BLaER1 treated with 17β-estradiol and CSF1 and Interleukin-3, amounts not matched to agents 10 nM and 100 nM (cell line): ENCODE data around the gene SIAH3.

Experiments
- H3K27ac ChIP-seq, 11 experiments: shearing (Covaris generic); formaldehyde crosslinking; 2 replicates each; pipeline ENCODE4 v1.8.1; 2022
- H3K27me3 ChIP-seq, 11 experiments: shearing (Covaris generic); formaldehyde crosslinking; 2 replicates each; pipeline ENCODE4 v1.8.1; 2022
- H3K36me3 ChIP-seq, 11 experiments: shearing (Covaris generic); formaldehyde crosslinking; 2 replicates each; pipeline ENCODE4 v1.8.1; 2022
- H3K4me1 ChIP-seq, 10 experiments: shearing (Covaris generic); formaldehyde crosslinking; 2 replicates each; pipeline ENCODE4 v1.8.1; 2022
- H3K4me2 ChIP-seq, 11 experiments: shearing (Covaris generic); formaldehyde crosslinking; 2 replicates each; pipeline ENCODE4 v1.8.1; 2022
- H3K4me3 ChIP-seq, 10 experiments: shearing (Covaris generic); formaldehyde crosslinking; 2 replicates each; pipeline ENCODE4 v1.8.1; 2022
- H3K9ac ChIP-seq, 11 experiments: shearing (Covaris generic); formaldehyde crosslinking; 2 replicates each; pipeline ENCODE4 v1.8.1; 2022
- H3K9me3 ChIP-seq, 11 experiments: shearing (Covaris generic); formaldehyde crosslinking; replicated peaks in 1 of 11; 2 replicates each; pipeline ENCODE4 v1.8.1; 2022
- H4K20me1 ChIP-seq, 11 experiments: shearing (Covaris generic); formaldehyde crosslinking; 2 replicates each; pipeline ENCODE4 v1.8.1; 2022
- Cebpa-rat ChIP-seq, 11 experiments: shearing (Covaris generic); IDR thresholded peaks; 2 replicates each; pipeline ENCODE4 v1.8.1; 2022

Gene SIAH3, protein sequence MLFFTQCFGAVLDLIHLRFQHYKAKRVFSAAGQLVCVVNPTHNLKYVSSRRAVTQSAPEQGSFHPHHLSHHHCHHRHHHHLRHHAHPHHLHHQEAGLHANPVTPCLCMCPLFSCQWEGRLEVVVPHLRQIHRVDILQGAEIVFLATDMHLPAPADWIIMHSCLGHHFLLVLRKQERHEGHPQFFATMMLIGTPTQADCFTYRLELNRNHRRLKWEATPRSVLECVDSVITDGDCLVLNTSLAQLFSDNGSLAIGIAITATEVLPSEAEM

DNA sequence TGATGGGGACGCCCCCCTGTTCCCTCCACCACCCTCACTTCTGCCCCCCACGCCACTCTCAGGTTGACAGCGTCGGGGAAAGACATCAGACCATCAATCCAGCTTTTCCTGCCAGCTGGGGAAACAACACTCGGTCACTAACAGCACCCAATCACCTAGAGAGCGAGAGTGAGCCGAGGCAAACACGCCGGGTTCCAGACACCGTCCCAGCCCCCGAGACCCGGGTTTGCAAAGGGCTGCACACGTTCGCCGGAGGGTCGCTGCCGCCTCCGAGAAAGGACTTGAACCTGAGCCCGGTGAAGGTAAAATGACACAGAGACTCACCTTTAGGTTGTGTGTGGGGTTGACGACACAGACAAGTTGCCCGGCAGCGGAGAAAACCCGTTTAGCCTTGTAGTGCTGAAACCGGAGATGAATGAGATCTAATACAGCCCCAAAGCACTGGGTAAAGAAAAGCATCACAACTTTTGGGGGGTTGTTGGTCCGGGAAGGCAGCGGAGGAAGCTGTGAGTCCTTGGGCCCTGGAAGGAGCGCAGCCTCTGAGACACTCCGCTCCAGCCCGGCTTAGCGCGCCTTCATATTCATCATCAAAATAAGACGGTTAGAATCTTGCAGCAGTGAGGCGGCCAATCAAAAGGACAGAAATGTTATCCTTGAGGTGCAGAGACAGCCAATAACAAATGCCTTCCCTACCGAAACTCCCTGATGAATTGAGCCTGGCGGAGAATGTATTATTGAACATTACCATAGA lies at the start of gene SIAH3:
TSS of gene SIAH3 (minus strand) at position 583 of the 751 bp plus-strand sequence. CDS start at position 459, 124 bp downstream.
- Histone ChIP-seq H3K9ac (peak within 1 kb of the TSS in 7 of 11 experiments; percentile 24 to 66 (median 62); a peak in 12 of 22 replicates), H4K20me1 (no peaks in the 10 kb centered on the region), H3K9me3 (peaks cover 0 to 19% (median 15%) of the 10 kb centered on the region in 11 experiments; a peak in 15 of 22 replicates), H3K27ac (peak within 1 kb of the TSS in 8 of 11 experiments; percentile 14 to 81 (median 62); a peak in 13 of 22 replicates), H3K27me3 (peaks cover 0 to 6% (median 0%) of the 10 kb centered on the region in 11 experiments; a peak in 1 of 22 replicates), H3K4me1 (peaks cover 45 to 53% (median 49%) of the 10 kb centered on the region in 10 experiments), H3K4me2 (peak within 1 kb of the TSS; percentile 69 to 98 (median 83)), H3K36me3 (no peaks in the 10 kb centered on the region), H3K4me3 (peak within 1 kb of the TSS in 7 of 10 experiments; percentile 14 to 58 (median 37); a peak in 11 of 20 replicates)
- no peak for TF ChIP-seq Cebpa-rat (IDR thresholded peaks at IDR 0.05)

- Histone ChIP-seq H3K9me3 (peaks cover 0 to 8% (median 0%) of the 10 kb centered on the region in 11 experiments; a peak in 1 of 22 replicates), H3K9ac (no peak overlapping the region), H3K4me1 (no peaks in the 10 kb centered on the region), H3K36me3 (no peaks in the 10 kb centered on the region), H3K27me3 (no peaks in the 10 kb centered on the region), H3K4me3 (no peak overlapping the region), H3K27ac (no peak overlapping the region), H4K20me1 (no peaks in the 10 kb centered on the region), H3K4me2 (no peak overlapping the region)
- TF ChIP-seq Cebpa-rat (IDR thresholded peaks at IDR 0.05): no peak
Observed at GRCh38 chr13:45899406-45899805, 47.9 kb upstream of the SIAH3 start.

- Histone ChIP-seq H3K27me3 (no peaks in the 10 kb centered on the region), H3K9me3 (peaks cover 0 to 8% (median 0%) of the 10 kb centered on the region in 11 experiments; a peak in 1 of 22 replicates), H3K9ac (no peak overlapping the region), H3K4me1 (no peaks in the 10 kb centered on the region), H3K27ac (no peak overlapping the region), H3K36me3 (no peaks in the 10 kb centered on the region), H3K4me3 (no peak overlapping the region), H3K4me2 (no peak overlapping the region), H4K20me1 (no peaks in the 10 kb centered on the region)
- no peak for TF ChIP-seq Cebpa-rat (IDR thresholded peaks at IDR 0.05)
Observed at GRCh38 chr13:45897562-45897961, 46.0 kb upstream of the SIAH3 start.

GRCh38 chr13:45896285-45896684 lies 44.7 kb upstream of the SIAH3 start:
- Histone ChIP-seq H3K9me3 (peaks cover 0 to 8% (median 0%) of the 10 kb centered on the region in 11 experiments; a peak in 1 of 22 replicates), H3K4me3 (no peak overlapping the region), H3K4me2 (no peak overlapping the region), H3K27ac (no peak overlapping the region), H3K4me1 (no peaks in the 10 kb centered on the region), H3K27me3 (no peaks in the 10 kb centered on the region), H3K9ac (no peak overlapping the region), H3K36me3 (no peaks in the 10 kb centered on the region), H4K20me1 (no peaks in the 10 kb centered on the region)
- no peak for TF ChIP-seq Cebpa-rat (IDR thresholded peaks at IDR 0.05)

DNA sequence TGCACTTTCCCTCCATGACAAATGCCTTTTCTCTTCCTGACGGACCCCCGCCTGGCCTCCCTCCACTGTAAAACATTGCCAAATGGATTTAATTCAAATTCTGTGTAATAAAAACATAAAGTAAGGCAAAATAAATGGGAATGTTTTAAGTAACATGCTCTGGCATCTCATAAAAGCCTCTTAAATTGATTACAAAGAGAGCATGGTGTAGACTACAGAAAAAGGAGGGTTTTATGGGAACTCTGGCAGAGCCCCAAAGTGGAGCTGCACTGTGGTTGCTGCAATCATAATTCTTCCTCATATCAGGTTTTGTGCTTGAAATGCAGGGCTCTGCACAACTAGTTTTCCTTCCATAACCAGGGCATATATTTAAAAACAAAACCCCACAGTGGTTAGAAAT lies 44.3 kb upstream of the SIAH3 start:
- Histone ChIP-seq H3K27ac (no peak overlapping the region), H3K4me2 (no peak overlapping the region), H3K4me1 (no peaks in the 10 kb centered on the region), H3K36me3 (no peaks in the 10 kb centered on the region), H3K9me3 (peaks cover 0 to 8% (median 0%) of the 10 kb centered on the region in 11 experiments; a peak in 1 of 22 replicates), H3K4me3 (no peak overlapping the region), H4K20me1 (no peaks in the 10 kb centered on the region), H3K27me3 (no peaks in the 10 kb centered on the region), H3K9ac (no peak overlapping the region)
- no peak for TF ChIP-seq Cebpa-rat (IDR thresholded peaks at IDR 0.05)

GRCh38 chr13:45892513-45892912 lies 41.0 kb upstream of the SIAH3 start:
- H3K27me3 ChIP-seq: no peaks in the 10 kb centered on the region
- H3K27ac ChIP-seq: no peak overlapping the region
- TF ChIP-seq Cebpa-rat (IDR thresholded peaks at IDR 0.05): no peak
- no peak overlapping the region for H3K4me3 ChIP-seq
- no peak overlapping the region for H3K4me2 ChIP-seq
- no peak overlapping the region for H3K9ac ChIP-seq
- peaks cover 0 to 8% (median 0%) of the 10 kb centered on the region in 11 experiments; a peak in 1 of 22 replicates for H3K9me3 ChIP-seq
- no peaks in the 10 kb centered on the region for H3K36me3 ChIP-seq
- H3K4me1 ChIP-seq: no peaks in the 10 kb centered on the region
- H4K20me1 ChIP-seq: no peaks in the 10 kb centered on the region

DNA sequence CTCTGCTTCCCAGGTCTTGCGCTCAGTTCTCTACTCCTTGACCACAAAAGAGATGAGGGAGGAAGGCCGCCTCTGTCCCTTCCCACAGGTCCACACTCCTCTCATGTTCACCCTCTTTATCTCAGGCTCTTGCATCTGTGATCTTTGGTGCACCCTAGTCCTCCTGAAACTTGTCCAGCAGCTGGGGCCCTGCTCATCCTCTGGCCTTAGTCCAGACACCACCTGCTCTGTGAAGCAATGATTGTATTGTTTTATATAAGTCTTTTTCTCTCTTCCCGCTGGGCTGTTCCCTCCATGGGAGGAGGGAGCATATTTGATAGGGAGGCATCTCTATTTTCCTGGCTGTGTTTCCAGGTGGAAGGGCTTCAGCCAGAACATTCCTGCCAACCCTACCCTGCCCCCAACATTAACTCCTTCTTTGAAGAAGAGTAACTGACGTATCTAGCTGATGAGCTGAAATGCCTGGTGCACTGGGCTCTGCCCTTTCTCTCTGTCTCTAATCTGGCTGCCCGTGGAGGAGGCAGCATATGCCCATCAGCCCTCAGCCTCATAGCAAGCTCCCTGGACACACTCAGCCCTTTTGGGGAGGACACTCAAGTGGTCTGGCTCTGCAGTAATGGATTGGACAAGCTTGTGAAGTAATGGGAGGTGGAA lies 38.2 kb upstream of the SIAH3 start:
- Histone ChIP-seq H3K4me3 (no peak overlapping the region), H3K4me2 (no peak overlapping the region), H3K4me1 (no peaks in the 10 kb centered on the region), H3K9ac (no peak overlapping the region), H3K27ac (no peak overlapping the region), H4K20me1 (no peaks in the 10 kb centered on the region), H3K36me3 (no peaks in the 10 kb centered on the region), H3K9me3 (no peaks in the 10 kb centered on the region), H3K27me3 (no peaks in the 10 kb centered on the region)
- no peak for TF ChIP-seq Cebpa-rat (IDR thresholded peaks at IDR 0.05)

DNA sequence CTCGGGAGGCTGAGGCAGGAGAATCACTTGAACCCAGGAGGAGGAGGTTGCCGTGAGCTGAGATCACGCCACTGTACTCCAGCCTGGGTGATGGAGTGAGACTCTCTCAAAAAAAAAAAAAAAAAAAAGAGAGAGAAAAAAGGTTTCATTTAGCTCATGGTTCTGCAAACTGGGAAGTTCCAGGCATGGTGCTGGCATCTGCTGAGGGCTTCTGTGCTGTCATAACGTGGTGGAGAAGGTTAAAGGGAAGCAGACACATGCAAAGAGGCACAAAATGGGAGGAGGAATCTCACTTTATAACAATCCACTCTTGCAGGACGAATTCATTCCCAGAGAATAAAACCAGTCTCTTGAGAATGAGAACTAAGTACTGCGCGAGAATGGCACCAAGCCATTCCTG lies 34.9 kb upstream of the SIAH3 start:
- Histone ChIP-seq H3K27ac (no peak overlapping the region), H3K9me3 (no peaks in the 10 kb centered on the region), H3K4me2 (no peak overlapping the region), H3K36me3 (no peaks in the 10 kb centered on the region), H3K27me3 (no peaks in the 10 kb centered on the region), H3K4me1 (peaks cover 0 to 9% (median 6%) of the 10 kb centered on the region in 10 experiments; a peak in 8 of 20 replicates), H3K4me3 (no peak overlapping the region), H3K9ac (no peak overlapping the region), H4K20me1 (no peaks in the 10 kb centered on the region)
- no peak for TF ChIP-seq Cebpa-rat (IDR thresholded peaks at IDR 0.05)

DNA sequence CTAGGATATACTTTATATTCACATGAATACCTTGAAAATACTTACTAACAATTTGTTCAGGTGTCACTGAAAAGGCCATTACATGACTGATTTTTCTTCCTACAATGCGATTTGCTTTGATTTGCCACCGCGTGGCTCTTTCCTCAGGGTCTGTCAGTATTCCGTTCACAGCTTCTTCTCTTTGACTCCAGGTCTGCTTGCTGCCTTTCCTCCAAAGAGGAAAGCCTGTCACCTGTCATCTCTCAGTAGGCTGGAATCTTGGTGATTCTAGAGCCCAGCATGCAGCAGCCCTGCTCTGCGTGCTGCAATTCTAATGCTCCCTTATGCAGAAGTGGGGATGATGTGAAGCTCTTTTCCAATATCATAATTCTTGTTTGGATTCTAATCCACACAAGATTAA lies 33.6 kb upstream of the SIAH3 start:
- TF ChIP-seq Cebpa-rat (IDR thresholded peaks at IDR 0.05): no peak
- Histone ChIP-seq H3K9me3 (no peaks in the 10 kb centered on the region), H3K27ac (no peak overlapping the region)

More for the DNA sequence above, 33.6 kb upstream of the SIAH3 start:
- Histone ChIP-seq H3K4me1 (peaks cover 0 to 9% (median 6%) of the 10 kb centered on the region in 10 experiments; a peak in 8 of 20 replicates), H3K27me3 (no peaks in the 10 kb centered on the region), H3K9ac (no peak overlapping the region), H3K4me3 (no peak overlapping the region), H3K36me3 (no peaks in the 10 kb centered on the region), H4K20me1 (no peaks in the 10 kb centered on the region), H3K4me2 (no peak overlapping the region)
